Transverse colon (tissue), 3 donors: ENCODE measurements around the gene MYO7B.

ENCODE experiments used
- CTCF ChIP-seq, 5 experiments: fragments of 200-600 bp in 3 of 5; fragments of 450-650 bp in 2 of 5; sonication (generic) in 3 of 5; IDR thresholded peaks; 1 replicate in 2 of 5; 2 replicates in 3 of 5; pipeline ENCODE4 v1.5.1; 2016 to 2017; ENCODE audit warnings: antibody characterized with exemption in 5 of 5, inconsistent platforms in 3 of 5, mild to moderate bottlenecking in 2 of 5, moderate library complexity in 1 of 5
- POLR2A ChIP-seq: fragments of 450-650 bp; IDR thresholded peaks from one replicate; pipeline ENCODE4 v1.6.1; 2016; ENCODE audit warnings: antibody characterized with exemption, mild to moderate bottlenecking, moderate library complexity

GRCh38 chr2:127658641-127659407, 123.3 kb downstream of the MYO7B start:
- no peak for TF ChIP-seq POLR2A
- TF ChIP-seq CTCF (IDR thresholded peaks at IDR 0.05) = no peak
